ENCODE data around the gene OR6S1.

- TF ChIP-seq CTCF (IDR thresholded peaks at IDR 0.05) (no peak), POLR2A (IDR thresholded peaks at IDR 0.05) (no peak)
Observed at GRCh38 chr14:20676072-20676471, 34.6 kb upstream of the OR6S1 start.
